ENCODE results near the gene SRGAP1. TPM values are rescaled to one million over a fixed set of nuclear protein-coding genes. Genes with fewer than 3 reads are reported as not detected.
"Not testable (repeated sequence)": the region's sequence is repeated elsewhere in the genome, so short reads cannot be mapped to it uniquely, and the experiment has no call there.

SRGAP1 gene
- total RNA-seq, 8 experiments from 2014 or later, result 2.2 to 11.4 (median 8.3) TPM

- in situ Hi-C loops (cut with MboI; ENCODE audit: low pct_unique_long_range_greater_than_20kb in 2 of 9, low sequenced_read_pairs in 9 of 9, unreplicated experiment in 9 of 9), result no loop called here
- ATAC-seq (replicated peaks in 6 of 8), result peak; percentile 36 to 98 (median 86)
- Histone ChIP-seq H3K27ac (no peak overlapping the region), H3K4me3 (no peak overlapping the region), H3K4me1 (replicated peaks in 1 of 2) (no peaks in the 10 kb centered on the region)
- 0 to 80% (median 47%) methylated on average over 1 to 3 of the region's 3 CpGs; no CpG with 5 or more reads in 2 of the 10 experiments for WGBS, 10 experiments
Measured at GRCh38 chr12:64181430-64182291, 337.2 kb downstream of the SRGAP1 start.

- ATAC-seq (replicated peaks in 6 of 8), result no peak
- WGBS, 10 experiments, result 80 to 89% (median 89%) methylated on average over 1 of the region's 1 CpG; no CpG with 5 or more reads in 7 of the 10 experiments
- Histone ChIP-seq H3K4me1 (replicated peaks in 1 of 2) (no peaks in the 10 kb centered on the region), H3K4me3 (no peak overlapping the region), H3K27ac (no peak overlapping the region)
- in situ Hi-C loops (cut with MboI; ENCODE audit: low pct_unique_long_range_greater_than_20kb in 2 of 9, low sequenced_read_pairs in 9 of 9, unreplicated experiment in 9 of 9), result no loop called here
Measured at GRCh38 chr12:64184216-64184615, 339.7 kb downstream of the SRGAP1 start.

- ATAC-seq (replicated peaks in 6 of 8), result peak in 2 of 8 experiments; percentile 87 to 92
- in situ Hi-C loops (cut with MboI; ENCODE audit: low pct_unique_long_range_greater_than_20kb in 2 of 9, low sequenced_read_pairs in 9 of 9, unreplicated experiment in 9 of 9), result no loop called here
- Histone ChIP-seq H3K4me3 (no peak overlapping the region), H3K4me1 (replicated peaks in 1 of 2) (no peaks in the 10 kb centered on the region), H3K27ac (no peak overlapping the region)
- 6 to 100% (median 55%) methylated on average over 1 to 2 of the region's 2 CpGs; no CpG with 5 or more reads in 4 of the 10 experiments for WGBS, 10 experiments
Measured at GRCh38 chr12:64186789-64187188, 342.3 kb downstream of the SRGAP1 start.

- 0 to 100% (median 83%) methylated on average over 1 to 3 of the region's 3 CpGs; no CpG with 5 or more reads in 2 of the 10 experiments for WGBS, 10 experiments
- in situ Hi-C loops (cut with MboI; ENCODE audit: low pct_unique_long_range_greater_than_20kb in 2 of 9, low sequenced_read_pairs in 9 of 9, unreplicated experiment in 9 of 9), result no loop called here
- Histone ChIP-seq H3K27ac (no peak overlapping the region), H3K4me3 (no peak overlapping the region), H3K4me1 (replicated peaks in 1 of 2) (no peaks in the 10 kb centered on the region)
- ATAC-seq (replicated peaks in 6 of 8), result peak in 2 of 8 experiments; percentile 75 to 78
Measured at GRCh38 chr12:64187370-64187769, 342.9 kb downstream of the SRGAP1 start.

- 33 to 100% (median 86%) methylated on average over 1 to 2 of the region's 2 CpGs; no CpG with 5 or more reads in 2 of the 10 experiments for WGBS, 10 experiments
- no peaks in the 10 kb centered on the region for H3K4me1 ChIP-seq (replicated peaks in 1 of 2)
- no peak overlapping the region for H3K27ac ChIP-seq
- in situ Hi-C loops (cut with MboI; ENCODE audit: low pct_unique_long_range_greater_than_20kb in 2 of 9, low sequenced_read_pairs in 9 of 9, unreplicated experiment in 9 of 9), result no loop called here
- no peak overlapping the region for H3K4me3 ChIP-seq
- no peak for ATAC-seq (replicated peaks in 6 of 8)
Measured at GRCh38 chr12:64187794-64188193, 343.3 kb downstream of the SRGAP1 start.

- no peak for ATAC-seq (replicated peaks in 6 of 8)
- H3K4me3 ChIP-seq, result no peak overlapping the region
- H3K4me1 ChIP-seq (replicated peaks in 1 of 2), result no peaks in the 10 kb centered on the region
- in situ Hi-C loops (cut with MboI; ENCODE audit: low pct_unique_long_range_greater_than_20kb in 2 of 9, low sequenced_read_pairs in 9 of 9, unreplicated experiment in 9 of 9), result no loop called here
- WGBS, 10 experiments, result 14 to 100% (median 100%) methylated on average over 1 of the region's 1 CpG; no CpG with 5 or more reads in 1 of the 10 experiments
- no peak overlapping the region for H3K27ac ChIP-seq
Measured at GRCh38 chr12:64189530-64189929, 345.0 kb downstream of the SRGAP1 start.

- no peak for ATAC-seq (replicated peaks in 6 of 8)
- in situ Hi-C loops (cut with MboI; ENCODE audit: low pct_unique_long_range_greater_than_20kb in 2 of 9, low sequenced_read_pairs in 9 of 9, unreplicated experiment in 9 of 9), result no loop called here
- Histone ChIP-seq H3K4me3 (no peak overlapping the region), H3K4me1 (replicated peaks in 1 of 2) (no peaks in the 10 kb centered on the region), H3K27ac (no peak overlapping the region)
Measured at GRCh38 chr12:64190140-64190539, 345.6 kb downstream of the SRGAP1 start.

- Histone ChIP-seq H3K4me1 (replicated peaks in 1 of 2) (no peaks in the 10 kb centered on the region), H3K4me3 (no peak overlapping the region), H3K27ac (no peak overlapping the region)
- WGBS, 10 experiments, result 75 to 100% (median 92%) methylated on average over 2 to 7 of the region's 7 CpGs
- in situ Hi-C loops (cut with MboI; ENCODE audit: low pct_unique_long_range_greater_than_20kb in 2 of 9, low sequenced_read_pairs in 9 of 9, unreplicated experiment in 9 of 9), result no loop called here
- no peak for ATAC-seq (replicated peaks in 6 of 8)
Measured at GRCh38 chr12:64192644-64193444, 348.3 kb downstream of the SRGAP1 start.

GRCh38 chr12:64193931-64194330, 349.4 kb downstream of the SRGAP1 start:
- ATAC-seq (replicated peaks in 6 of 8), result no peak
- no peak overlapping the region for H3K27ac ChIP-seq
- in situ Hi-C loops (cut with MboI; ENCODE audit: low pct_unique_long_range_greater_than_20kb in 2 of 9, low sequenced_read_pairs in 9 of 9, unreplicated experiment in 9 of 9), result no loop called here
- WGBS, 10 experiments, result 75 to 100% (median 86%) methylated on average over 1 to 6 of the region's 6 CpGs; no CpG with 5 or more reads in 3 of the 10 experiments
- no peaks in the 10 kb centered on the region for H3K4me1 ChIP-seq (replicated peaks in 1 of 2)
- no peak overlapping the region for H3K4me3 ChIP-seq

- Histone ChIP-seq H3K4me3 (no peak overlapping the region), H3K4me1 (replicated peaks in 1 of 2) (no peaks in the 10 kb centered on the region), H3K27ac (no peak overlapping the region)
- ATAC-seq (replicated peaks in 6 of 8), result no peak
- in situ Hi-C loops (cut with MboI; ENCODE audit: low pct_unique_long_range_greater_than_20kb in 2 of 9, low sequenced_read_pairs in 9 of 9, unreplicated experiment in 9 of 9), result no loop called here
- 50 to 100% (median 100%) methylated on average over 1 to 4 of the region's 7 CpGs; no CpG with 5 or more reads in 3 of the 10 experiments for WGBS, 10 experiments
Measured at GRCh38 chr12:64194333-64195149, 350.0 kb downstream of the SRGAP1 start.

- H3K4me3 ChIP-seq; in situ Hi-C loops (cut with MboI; ENCODE audit: low pct_unique_long_range_greater_than_20kb in 2 of 9, low sequenced_read_pairs in 9 of 9, unreplicated experiment in 9 of 9); ATAC-seq (replicated peaks in 6 of 8); H3K4me1 ChIP-seq (replicated peaks in 1 of 2); H3K27ac ChIP-seq: not testable (repeated sequence)
- WGBS, 10 experiments, result no CpG with 5 or more reads among the region's 15 CpGs
Measured at GRCh38 chr12:64195841-64196240, 351.3 kb downstream of the SRGAP1 start.

GRCh38 chr12:64203036-64203435, 358.5 kb downstream of the SRGAP1 start:
- Histone ChIP-seq H3K4me1 (replicated peaks in 1 of 2) (no peaks in the 10 kb centered on the region), H3K4me3 (no peak overlapping the region), H3K27ac (no peak overlapping the region)
- ATAC-seq (replicated peaks in 6 of 8), result no peak
- WGBS, 10 experiments, result 58 to 100% (median 94%) methylated on average over 2 to 5 of the region's 5 CpGs; no CpG with 5 or more reads in 1 of the 10 experiments
- in situ Hi-C loops (cut with MboI; ENCODE audit: low pct_unique_long_range_greater_than_20kb in 2 of 9, low sequenced_read_pairs in 9 of 9, unreplicated experiment in 9 of 9), result no loop called here
